Measurements from ENCODE around the gene PLEKHM2.

PLEKHM2 gene

DNA sequence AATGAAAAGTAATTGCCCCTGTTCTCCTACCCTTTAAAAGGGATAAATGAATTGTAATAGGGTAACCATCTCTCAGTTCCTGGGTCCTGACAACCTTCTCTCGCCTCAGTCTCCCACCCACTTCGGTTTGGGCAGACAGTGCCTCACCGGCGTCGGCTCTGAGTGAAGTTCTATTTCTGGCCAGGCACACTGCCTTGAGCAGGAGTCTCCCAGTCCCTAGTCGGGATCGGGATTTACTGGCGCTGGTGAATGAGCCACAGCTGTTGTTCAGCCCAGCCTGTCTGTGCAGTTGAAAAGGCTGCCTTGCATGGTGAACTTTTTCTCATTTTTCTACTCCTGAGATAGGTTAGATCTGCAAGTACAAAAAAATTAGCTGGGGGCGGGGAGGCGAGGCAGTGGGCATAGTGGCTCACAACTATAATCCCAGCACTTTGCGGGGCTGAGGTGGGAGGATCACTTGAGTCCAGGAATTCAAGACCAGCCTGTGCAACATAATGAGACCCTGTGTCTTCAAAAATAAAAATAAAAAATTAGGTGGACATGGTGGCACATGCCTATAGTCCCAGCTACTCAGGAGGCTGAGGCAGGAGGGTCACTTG lies 7.4 kb downstream of the PLEKHM2 start:
- Histone ChIP-seq H3K4me3 (replicated peaks; ENCODE audit: insufficient read depth, low read length) (no peak overlapping the region), H3K27me3 (ENCODE audit: insufficient read depth, poor library complexity, severe bottlenecking) (no peaks in the 10 kb centered on the region), H3K27ac (replicated peaks) (no peak overlapping the region)
- no peak for DNase-seq (ENCODE audit: low read depth in 1 of 2, low spot score in 1 of 2)
- TF ChIP-seq, protein P1, sequence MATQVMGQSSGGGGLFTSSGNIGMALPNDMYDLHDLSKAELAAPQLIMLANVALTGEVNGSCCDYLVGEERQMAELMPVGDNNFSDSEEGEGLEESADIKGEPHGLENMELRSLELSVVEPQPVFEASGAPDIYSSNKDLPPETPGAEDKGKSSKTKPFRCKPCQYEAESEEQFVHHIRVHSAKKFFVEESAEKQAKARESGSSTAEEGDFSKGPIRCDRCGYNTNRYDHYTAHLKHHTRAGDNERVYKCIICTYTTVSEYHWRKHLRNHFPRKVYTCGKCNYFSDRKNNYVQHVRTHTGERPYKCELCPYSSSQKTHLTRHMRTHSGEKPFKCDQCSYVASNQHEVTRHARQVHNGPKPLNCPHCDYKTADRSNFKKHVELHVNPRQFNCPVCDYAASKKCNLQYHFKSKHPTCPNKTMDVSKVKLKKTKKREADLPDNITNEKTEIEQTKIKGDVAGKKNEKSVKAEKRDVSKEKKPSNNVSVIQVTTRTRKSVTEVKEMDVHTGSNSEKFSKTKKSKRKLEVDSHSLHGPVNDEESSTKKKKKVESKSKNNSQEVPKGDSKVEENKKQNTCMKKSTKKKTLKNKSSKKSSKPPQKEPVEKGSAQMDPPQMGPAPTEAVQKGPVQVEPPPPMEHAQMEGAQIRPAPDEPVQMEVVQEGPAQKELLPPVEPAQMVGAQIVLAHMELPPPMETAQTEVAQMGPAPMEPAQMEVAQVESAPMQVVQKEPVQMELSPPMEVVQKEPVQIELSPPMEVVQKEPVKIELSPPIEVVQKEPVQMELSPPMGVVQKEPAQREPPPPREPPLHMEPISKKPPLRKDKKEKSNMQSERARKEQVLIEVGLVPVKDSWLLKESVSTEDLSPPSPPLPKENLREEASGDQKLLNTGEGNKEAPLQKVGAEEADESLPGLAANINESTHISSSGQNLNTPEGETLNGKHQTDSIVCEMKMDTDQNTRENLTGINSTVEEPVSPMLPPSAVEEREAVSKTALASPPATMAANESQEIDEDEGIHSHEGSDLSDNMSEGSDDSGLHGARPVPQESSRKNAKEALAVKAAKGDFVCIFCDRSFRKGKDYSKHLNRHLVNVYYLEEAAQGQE (IDR thresholded peaks at IDR 0.05; ENCODE audit: insufficient replicate concordance, low read depth): no peak
- TF ChIP-seq GABPA (IDR thresholded peaks at IDR 0.05; ENCODE audit: low read depth) (no peak), SPI1 (IDR thresholded peaks at IDR 0.05; ENCODE audit: borderline replicate concordance, low read depth) (no peak)
- TF ChIP-seq, protein P2, sequence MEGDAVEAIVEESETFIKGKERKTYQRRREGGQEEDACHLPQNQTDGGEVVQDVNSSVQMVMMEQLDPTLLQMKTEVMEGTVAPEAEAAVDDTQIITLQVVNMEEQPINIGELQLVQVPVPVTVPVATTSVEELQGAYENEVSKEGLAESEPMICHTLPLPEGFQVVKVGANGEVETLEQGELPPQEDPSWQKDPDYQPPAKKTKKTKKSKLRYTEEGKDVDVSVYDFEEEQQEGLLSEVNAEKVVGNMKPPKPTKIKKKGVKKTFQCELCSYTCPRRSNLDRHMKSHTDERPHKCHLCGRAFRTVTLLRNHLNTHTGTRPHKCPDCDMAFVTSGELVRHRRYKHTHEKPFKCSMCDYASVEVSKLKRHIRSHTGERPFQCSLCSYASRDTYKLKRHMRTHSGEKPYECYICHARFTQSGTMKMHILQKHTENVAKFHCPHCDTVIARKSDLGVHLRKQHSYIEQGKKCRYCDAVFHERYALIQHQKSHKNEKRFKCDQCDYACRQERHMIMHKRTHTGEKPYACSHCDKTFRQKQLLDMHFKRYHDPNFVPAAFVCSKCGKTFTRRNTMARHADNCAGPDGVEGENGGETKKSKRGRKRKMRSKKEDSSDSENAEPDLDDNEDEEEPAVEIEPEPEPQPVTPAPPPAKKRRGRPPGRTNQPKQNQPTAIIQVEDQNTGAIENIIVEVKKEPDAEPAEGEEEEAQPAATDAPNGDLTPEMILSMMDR (IDR thresholded peaks at IDR 0.05; ENCODE audit: insufficient read depth, low read length): no peak

DNA sequence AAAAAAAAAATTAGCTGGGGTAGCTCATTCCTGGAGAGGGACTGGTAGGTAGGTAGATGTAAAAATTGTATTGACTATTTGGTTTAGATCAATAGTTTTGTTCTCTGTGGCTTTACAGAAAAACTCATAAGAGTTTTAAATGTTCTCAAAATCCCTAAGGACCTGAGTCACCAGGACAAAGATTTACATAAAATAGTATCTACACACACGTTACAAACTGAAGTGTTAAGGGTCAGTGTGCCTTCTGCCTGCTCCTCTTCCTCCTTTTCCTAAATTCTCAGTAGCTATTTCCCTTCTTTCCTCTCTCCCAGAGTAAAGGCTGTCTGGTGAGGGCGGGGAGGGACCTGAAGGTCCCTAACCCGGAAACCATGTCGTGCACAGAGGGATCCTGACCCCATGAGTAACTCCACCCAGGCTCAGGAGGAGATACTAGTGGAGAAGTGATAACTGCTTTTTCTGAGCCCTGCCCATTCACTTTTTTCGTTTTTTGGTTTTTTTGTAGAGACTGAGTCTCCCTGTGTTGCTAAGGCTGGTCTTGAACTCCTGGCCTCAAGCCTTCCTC lies 8.1 kb downstream of the PLEKHM2 start:
- no peak overlapping the region for H3K27ac ChIP-seq (replicated peaks)
- TF ChIP-seq, protein P1 (IDR thresholded peaks at IDR 0.05; ENCODE audit: insufficient replicate concordance, low read depth): no peak
- TF ChIP-seq, protein P2 (IDR thresholded peaks at IDR 0.05; ENCODE audit: insufficient read depth, low read length): no peak
- no peak for TF ChIP-seq GABPA (IDR thresholded peaks at IDR 0.05; ENCODE audit: low read depth)
- TF ChIP-seq POLR2AphosphoS5 (IDR thresholded peaks at IDR 0.05; ENCODE audit: low read depth): no peak
- TF ChIP-seq SPI1 (IDR thresholded peaks at IDR 0.05; ENCODE audit: borderline replicate concordance, low read depth): no peak
- no peaks in the 10 kb centered on the region for H3K27me3 ChIP-seq (ENCODE audit: insufficient read depth, poor library complexity, severe bottlenecking)
- DNase-seq (ENCODE audit: low read depth in 1 of 2, low spot score in 1 of 2): no peak
- no peak overlapping the region for H3K4me3 ChIP-seq (replicated peaks; ENCODE audit: insufficient read depth, low read length)

DNA sequence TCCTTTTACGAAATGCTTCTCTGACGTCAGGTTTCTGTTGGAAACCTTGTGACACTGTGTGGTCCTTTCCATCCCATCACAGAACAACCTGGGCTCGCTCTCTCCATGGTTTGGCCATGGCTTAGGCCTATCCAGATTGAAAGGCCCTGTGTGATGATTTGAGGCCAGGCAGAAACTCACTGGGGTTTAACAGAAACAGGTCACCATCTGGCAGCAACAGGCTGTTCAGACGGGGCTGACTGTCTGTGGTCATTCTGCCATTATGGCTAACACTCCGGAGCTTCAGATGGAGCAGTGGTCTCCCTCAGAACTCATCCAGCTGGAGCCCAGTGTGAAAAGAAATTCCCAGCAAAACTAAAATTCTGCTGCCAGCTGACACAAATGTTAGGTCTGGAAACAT lies 9.3 kb downstream of the PLEKHM2 start:
- Histone ChIP-seq H3K4me3 (replicated peaks; ENCODE audit: insufficient read depth, low read length) (no peak overlapping the region), H3K27ac (replicated peaks) (no peak overlapping the region), H3K27me3 (ENCODE audit: insufficient read depth, poor library complexity, severe bottlenecking) (no peaks in the 10 kb centered on the region)
- TF ChIP-seq, protein P2 (IDR thresholded peaks at IDR 0.05; ENCODE audit: insufficient read depth, low read length): no peak
- no peak for DNase-seq (ENCODE audit: low read depth in 1 of 2, low spot score in 1 of 2)

Data from HL-60 (cell line).